ENCODE measurements around the gene BIN1. TPM values are rescaled to one million over a fixed set of nuclear protein-coding genes. Genes with fewer than 3 reads are reported as not detected.

The BIN1 gene
- polyA plus RNA-seq, 1 donor (not counting 4 experiments of a cell fraction or from before 2014, with no cell fraction given): 5.4 TPM

DNA sequence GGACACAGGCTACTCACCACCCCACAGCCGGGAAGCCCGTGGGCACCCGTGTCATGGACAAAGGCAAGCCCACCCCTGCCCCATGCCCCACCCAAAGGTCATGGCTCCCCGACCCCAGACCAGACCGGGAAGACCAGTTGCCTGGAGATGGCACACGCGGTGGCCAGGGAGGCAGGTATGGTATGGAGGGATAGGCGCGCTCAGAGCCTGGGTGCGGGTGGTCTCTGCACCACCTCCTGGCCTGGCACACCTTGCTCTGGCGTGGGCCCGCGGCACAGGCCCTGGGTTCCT, 51.2 kb downstream of the BIN1 start:
- Histone ChIP-seq H3K4me2 (ENCODE audit: control insufficient read depth, extremely low read depth, insufficient read depth, low read depth, low read length) (no peak overlapping the region), H3K4me3 (ENCODE audit: control insufficient read depth in 2 of 3, extremely low read depth in 1 of 3, insufficient read depth in 2 of 3, low read depth in 1 of 3, low read length in 3 of 3) (no peak overlapping the region), H3K79me2 (ENCODE audit: control insufficient read depth, insufficient read depth, low read length) (no peaks in the 10 kb centered on the region), H2AFZ (ENCODE audit: control insufficient read depth, low read length) (no peak overlapping the region), H3K36me3 (ENCODE audit: control insufficient read depth in 2 of 2, extremely low read depth in 1 of 2, insufficient read depth in 2 of 2, low read length in 2 of 2) (no peaks in the 10 kb centered on the region), H4K20me1 (ENCODE audit: control insufficient read depth, extremely low read depth, insufficient read depth, low read length) (no peaks in the 10 kb centered on the region), H3K9ac (ENCODE audit: control insufficient read depth, extremely low read depth, insufficient read depth, low read length) (no peak overlapping the region), H3K9me3 (ENCODE audit: control insufficient read depth, low read depth, low read length) (no peaks in the 10 kb centered on the region), H3K9me1 (ENCODE audit: control insufficient read depth, extremely low read depth, insufficient read depth, low read length) (no peaks in the 10 kb centered on the region), H3K27ac (ENCODE audit: control insufficient read depth, insufficient read depth, low read length) (no peak overlapping the region), H3K27me3 (ENCODE audit: control insufficient read depth, extremely low read depth, insufficient read depth, low read length) (no peaks in the 10 kb centered on the region), H3K4me1 (ENCODE audit: control insufficient read depth, extremely low read depth, insufficient read depth, low read length) (no peaks in the 10 kb centered on the region)
- TF ChIP-seq, protein P1, sequence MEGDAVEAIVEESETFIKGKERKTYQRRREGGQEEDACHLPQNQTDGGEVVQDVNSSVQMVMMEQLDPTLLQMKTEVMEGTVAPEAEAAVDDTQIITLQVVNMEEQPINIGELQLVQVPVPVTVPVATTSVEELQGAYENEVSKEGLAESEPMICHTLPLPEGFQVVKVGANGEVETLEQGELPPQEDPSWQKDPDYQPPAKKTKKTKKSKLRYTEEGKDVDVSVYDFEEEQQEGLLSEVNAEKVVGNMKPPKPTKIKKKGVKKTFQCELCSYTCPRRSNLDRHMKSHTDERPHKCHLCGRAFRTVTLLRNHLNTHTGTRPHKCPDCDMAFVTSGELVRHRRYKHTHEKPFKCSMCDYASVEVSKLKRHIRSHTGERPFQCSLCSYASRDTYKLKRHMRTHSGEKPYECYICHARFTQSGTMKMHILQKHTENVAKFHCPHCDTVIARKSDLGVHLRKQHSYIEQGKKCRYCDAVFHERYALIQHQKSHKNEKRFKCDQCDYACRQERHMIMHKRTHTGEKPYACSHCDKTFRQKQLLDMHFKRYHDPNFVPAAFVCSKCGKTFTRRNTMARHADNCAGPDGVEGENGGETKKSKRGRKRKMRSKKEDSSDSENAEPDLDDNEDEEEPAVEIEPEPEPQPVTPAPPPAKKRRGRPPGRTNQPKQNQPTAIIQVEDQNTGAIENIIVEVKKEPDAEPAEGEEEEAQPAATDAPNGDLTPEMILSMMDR (optimal IDR thresholded peaks at IDR 0.05 in 1 of 3, IDR thresholded peaks at IDR 0.05 in 1 of 3, conservative IDR thresholded peaks at IDR 0.05 in 1 of 3; ENCODE audit: extremely low read depth in 1 of 3, insufficient read depth in 2 of 3, low read length in 3 of 3): no peak
- TF ChIP-seq EZH2 (IDR thresholded peaks at IDR 0.05; ENCODE audit: low read length): no peak
- dilution Hi-C loops (cut with MboI; ENCODE audit: extremely low pct_ligation_motif_present, low sequenced_read_pairs): no loop called here
- DNase-seq (ENCODE audit: low read depth, low spot score): no peak
- no peak for FAIRE-seq

DNA sequence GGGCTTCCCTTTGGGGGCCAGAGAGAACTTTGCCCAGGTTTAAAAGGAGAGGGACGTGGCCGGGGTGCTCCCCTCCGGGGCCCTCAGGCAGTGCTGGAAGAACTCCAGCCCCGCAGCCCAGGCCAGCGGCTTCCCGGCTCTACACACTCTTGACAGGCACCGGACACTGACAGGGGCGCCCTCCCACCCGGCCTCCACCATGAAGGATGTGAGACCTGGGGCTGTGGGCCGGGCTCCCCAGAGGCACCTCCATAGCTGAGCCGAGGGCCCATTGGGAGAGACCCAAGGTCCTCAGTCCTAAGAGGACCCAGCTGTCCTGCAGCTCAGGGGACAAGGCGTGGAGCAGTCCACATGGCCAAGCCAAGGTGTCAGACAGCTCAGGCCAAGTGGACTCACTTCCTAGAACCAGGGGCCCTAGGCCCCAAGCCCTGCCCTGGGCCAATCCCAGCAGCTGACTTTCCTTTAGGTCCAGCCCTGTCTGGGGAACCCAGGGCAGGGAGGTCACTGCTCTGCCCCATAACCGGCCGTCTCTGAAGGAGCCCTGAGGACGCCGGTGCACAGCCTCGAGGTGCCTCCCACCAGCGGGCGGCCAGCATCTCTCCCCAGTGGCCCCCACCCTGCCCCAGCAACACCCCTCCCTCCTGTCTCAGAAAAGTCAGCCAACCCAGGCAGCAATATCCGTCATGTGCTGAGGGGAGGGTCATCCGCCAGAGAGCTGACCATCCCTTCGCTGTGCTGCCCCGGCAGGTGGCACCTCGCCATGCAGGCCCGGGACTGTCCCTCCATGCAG, 51.8 kb downstream of the BIN1 start:
- H3K27me3 ChIP-seq (ENCODE audit: control insufficient read depth, extremely low read depth, insufficient read depth, low read length): no peaks in the 10 kb centered on the region
- peaks cover 4% of the 10 kb centered on the region for H4K20me1 ChIP-seq (ENCODE audit: control insufficient read depth, extremely low read depth, insufficient read depth, low read length)
- H3K27ac ChIP-seq (ENCODE audit: control insufficient read depth, insufficient read depth, low read length): no peak overlapping the region
- no peak for TF ChIP-seq EZH2 (IDR thresholded peaks at IDR 0.05; ENCODE audit: low read length)
- TF ChIP-seq, protein P1 (optimal IDR thresholded peaks at IDR 0.05 in 1 of 3, IDR thresholded peaks at IDR 0.05 in 1 of 3, conservative IDR thresholded peaks at IDR 0.05 in 1 of 3; ENCODE audit: extremely low read depth in 1 of 3, insufficient read depth in 2 of 3, low read length in 3 of 3): no peak
- H3K79me2 ChIP-seq (ENCODE audit: control insufficient read depth, insufficient read depth, low read length): no peaks in the 10 kb centered on the region
- no peak overlapping the region for H2AFZ ChIP-seq (ENCODE audit: control insufficient read depth, low read length)
- H3K9me1 ChIP-seq (ENCODE audit: control insufficient read depth, extremely low read depth, insufficient read depth, low read length): no peaks in the 10 kb centered on the region
- H3K9me3 ChIP-seq (ENCODE audit: control insufficient read depth, low read depth, low read length): no peaks in the 10 kb centered on the region
- H3K36me3 ChIP-seq (ENCODE audit: control insufficient read depth in 2 of 2, extremely low read depth in 1 of 2, insufficient read depth in 2 of 2, low read length in 2 of 2): no peaks in the 10 kb centered on the region
- no peaks in the 10 kb centered on the region for H3K4me1 ChIP-seq (ENCODE audit: control insufficient read depth, extremely low read depth, insufficient read depth, low read length)
- FAIRE-seq: no peak
- dilution Hi-C loops (cut with MboI; ENCODE audit: extremely low pct_ligation_motif_present, low sequenced_read_pairs): no loop called here
- H3K9ac ChIP-seq (ENCODE audit: control insufficient read depth, extremely low read depth, insufficient read depth, low read length): no peak overlapping the region
- H3K4me2 ChIP-seq (ENCODE audit: control insufficient read depth, extremely low read depth, insufficient read depth, low read depth, low read length): no peak overlapping the region
- no peak overlapping the region for H3K4me3 ChIP-seq (ENCODE audit: control insufficient read depth in 2 of 3, extremely low read depth in 1 of 3, insufficient read depth in 2 of 3, low read depth in 1 of 3, low read length in 3 of 3)
- no peak for DNase-seq (ENCODE audit: low read depth, low spot score)
